ENCODE measurements around the gene IMPA2. TPM values are rescaled to one million over a fixed set of nuclear protein-coding genes. Genes with fewer than 3 reads are reported as not detected.

The IMPA2 gene
- total and polyA plus RNA-seq, 2 experiments from 2014 or later: 75.6 to 130 TPM

DNA sequence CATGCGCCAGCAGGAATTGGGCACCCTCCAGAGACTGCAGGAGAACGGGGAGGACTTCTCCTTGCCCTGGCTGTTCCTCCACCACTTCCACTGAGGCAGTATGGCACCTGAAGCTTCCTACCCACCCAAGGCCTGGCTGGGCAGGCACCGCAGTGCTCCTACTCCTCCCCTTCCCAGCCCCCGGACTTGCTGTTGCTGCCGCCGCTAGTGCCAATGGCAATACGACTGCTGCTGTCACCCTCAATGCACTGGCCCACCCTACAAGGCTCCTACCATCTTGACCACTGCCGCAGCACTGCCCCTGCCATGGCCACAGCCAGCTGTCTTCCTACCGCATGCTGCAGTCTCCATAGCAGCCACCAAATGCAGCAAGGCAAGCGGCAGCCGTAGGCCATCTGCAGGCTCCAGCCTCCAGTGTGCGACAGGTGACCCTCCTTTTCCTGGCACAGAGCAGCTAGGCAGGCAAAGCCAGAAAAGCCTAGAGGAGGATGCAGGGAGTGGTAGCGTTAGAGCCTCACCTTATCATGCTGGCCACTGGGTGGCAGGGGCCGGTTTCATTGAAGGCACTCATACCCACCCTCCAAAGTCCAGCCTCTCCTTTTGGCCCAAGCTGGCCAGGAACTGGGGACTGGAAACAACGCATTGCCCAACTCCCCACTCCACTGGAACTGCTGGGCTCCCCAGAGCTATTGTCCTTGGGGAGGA lies 64.9 kb downstream of the IMPA2 start:
- H3K4me2 ChIP-seq: no peak overlapping the region
- no peaks in the 10 kb centered on the region for H3K9me3 ChIP-seq (ENCODE audit: low read depth)
- TF ChIP-seq EZH2 (IDR thresholded peaks at IDR 0.05; ENCODE audit: borderline replicate concordance) (no peak), EZH2phosphoT487 (IDR thresholded peaks at IDR 0.05; ENCODE audit: low read depth, severe bottlenecking, unreplicated experiment) (no peak)
- TF ChIP-seq, protein P1, sequence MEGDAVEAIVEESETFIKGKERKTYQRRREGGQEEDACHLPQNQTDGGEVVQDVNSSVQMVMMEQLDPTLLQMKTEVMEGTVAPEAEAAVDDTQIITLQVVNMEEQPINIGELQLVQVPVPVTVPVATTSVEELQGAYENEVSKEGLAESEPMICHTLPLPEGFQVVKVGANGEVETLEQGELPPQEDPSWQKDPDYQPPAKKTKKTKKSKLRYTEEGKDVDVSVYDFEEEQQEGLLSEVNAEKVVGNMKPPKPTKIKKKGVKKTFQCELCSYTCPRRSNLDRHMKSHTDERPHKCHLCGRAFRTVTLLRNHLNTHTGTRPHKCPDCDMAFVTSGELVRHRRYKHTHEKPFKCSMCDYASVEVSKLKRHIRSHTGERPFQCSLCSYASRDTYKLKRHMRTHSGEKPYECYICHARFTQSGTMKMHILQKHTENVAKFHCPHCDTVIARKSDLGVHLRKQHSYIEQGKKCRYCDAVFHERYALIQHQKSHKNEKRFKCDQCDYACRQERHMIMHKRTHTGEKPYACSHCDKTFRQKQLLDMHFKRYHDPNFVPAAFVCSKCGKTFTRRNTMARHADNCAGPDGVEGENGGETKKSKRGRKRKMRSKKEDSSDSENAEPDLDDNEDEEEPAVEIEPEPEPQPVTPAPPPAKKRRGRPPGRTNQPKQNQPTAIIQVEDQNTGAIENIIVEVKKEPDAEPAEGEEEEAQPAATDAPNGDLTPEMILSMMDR (IDR thresholded peaks at IDR 0.05; ENCODE audit: poor library complexity): no peak
- H3K9me2 ChIP-seq (replicated peaks; ENCODE audit: insufficient read depth): no peaks in the 10 kb centered on the region
- H4K20me1 ChIP-seq (ENCODE audit: insufficient read depth, poor library complexity, severe bottlenecking): no peaks in the 10 kb centered on the region
- H2AFZ ChIP-seq: no peak overlapping the region
- no peaks in the 10 kb centered on the region for H3K4me1 ChIP-seq (ENCODE audit: insufficient read depth)
- H3K79me2 ChIP-seq: no peaks in the 10 kb centered on the region
- no peaks in the 10 kb centered on the region for H3K36me3 ChIP-seq (replicated peaks; ENCODE audit: insufficient read depth, low read depth)
- H3K4me3 ChIP-seq: no peak overlapping the region
- 96% methylated on average over 15 of the region's 15 CpGs for WGBS (ENCODE audit: low lambda C conversion rate, missing lambda C conversion rate)
- no peaks in the 10 kb centered on the region for H3K27me3 ChIP-seq
- no peak for DNase-seq (ENCODE audit: low spot score)
- no peak overlapping the region for H3K27ac ChIP-seq

- no peaks in the 10 kb centered on the region for H3K9me3 ChIP-seq (ENCODE audit: low read depth)
- 82% methylated on average over 12 of the region's 12 CpGs for WGBS (ENCODE audit: low lambda C conversion rate, missing lambda C conversion rate)
- no peak for TF ChIP-seq EZH2phosphoT487 (IDR thresholded peaks at IDR 0.05; ENCODE audit: low read depth, severe bottlenecking, unreplicated experiment)
- no peak for TF ChIP-seq EZH2 (IDR thresholded peaks at IDR 0.05; ENCODE audit: borderline replicate concordance)
- TF ChIP-seq, protein P1 (IDR thresholded peaks at IDR 0.05; ENCODE audit: poor library complexity): no peak
These were observed 65.5 kb downstream of the IMPA2 start for GRCh38 chr18:12046751-12047335.

GRCh38 chr18:12048010-12048826 lies 66.9 kb downstream of the IMPA2 start:
- Histone ChIP-seq H3K9me3 (ENCODE audit: low read depth) (no peaks in the 10 kb centered on the region), H4K20me1 (ENCODE audit: insufficient read depth, poor library complexity, severe bottlenecking) (no peaks in the 10 kb centered on the region), H3K4me2 (no peak overlapping the region), H3K4me3 (no peak overlapping the region), H3K27me3 (no peaks in the 10 kb centered on the region), H3K27ac (no peak overlapping the region), H3K79me2 (no peaks in the 10 kb centered on the region), H3K36me3 (replicated peaks; ENCODE audit: insufficient read depth, low read depth) (no peaks in the 10 kb centered on the region), H2AFZ (no peak overlapping the region), H3K4me1 (ENCODE audit: insufficient read depth) (no peaks in the 10 kb centered on the region), H3K9me2 (replicated peaks; ENCODE audit: insufficient read depth) (no peaks in the 10 kb centered on the region)
- no peak for DNase-seq (ENCODE audit: low spot score)
- 82% methylated on average over 17 of the region's 20 CpGs for WGBS (ENCODE audit: low lambda C conversion rate, missing lambda C conversion rate)
- TF ChIP-seq, protein P1 (IDR thresholded peaks at IDR 0.05; ENCODE audit: poor library complexity): no peak
- TF ChIP-seq EZH2phosphoT487 (IDR thresholded peaks at IDR 0.05; ENCODE audit: low read depth, severe bottlenecking, unreplicated experiment): no peak
- no peak for TF ChIP-seq EZH2 (IDR thresholded peaks at IDR 0.05; ENCODE audit: borderline replicate concordance)

More at GRCh38 chr18:12046751-12047335, 65.5 kb downstream of the IMPA2 start:
- H4K20me1 ChIP-seq (ENCODE audit: insufficient read depth, poor library complexity, severe bottlenecking): no peaks in the 10 kb centered on the region
- no peak for DNase-seq (ENCODE audit: low spot score)
- no peaks in the 10 kb centered on the region for H3K4me1 ChIP-seq (ENCODE audit: insufficient read depth)
- H3K4me3 ChIP-seq: no peak overlapping the region
- no peaks in the 10 kb centered on the region for H3K9me2 ChIP-seq (replicated peaks; ENCODE audit: insufficient read depth)
- no peaks in the 10 kb centered on the region for H3K27me3 ChIP-seq
- H3K36me3 ChIP-seq (replicated peaks; ENCODE audit: insufficient read depth, low read depth): no peaks in the 10 kb centered on the region
- H3K27ac ChIP-seq: no peak overlapping the region
- H3K4me2 ChIP-seq: no peak overlapping the region
- H3K79me2 ChIP-seq: no peaks in the 10 kb centered on the region
- no peak overlapping the region for H2AFZ ChIP-seq

Data from hepatocyte (in vitro differentiated cells).